22Rv1 (cell line): ENCODE results near the gene PITPNM3.

Source experiments
- ZFX ChIP-seq: fragments of 450-650 bp; IDR thresholded peaks from 2 replicates; pipeline ENCODE4 v1.6.1; 2017; ENCODE audit warnings: antibody characterized with exemption, borderline replicate concordance
- TF ChIP-seq, protein P1 (sequence below): fragments of 450-650 bp; IDR thresholded peaks from 2 replicates; pipeline ENCODE4 v1.5.1; 2017; ENCODE audit warnings: mild to moderate bottlenecking

DNA sequence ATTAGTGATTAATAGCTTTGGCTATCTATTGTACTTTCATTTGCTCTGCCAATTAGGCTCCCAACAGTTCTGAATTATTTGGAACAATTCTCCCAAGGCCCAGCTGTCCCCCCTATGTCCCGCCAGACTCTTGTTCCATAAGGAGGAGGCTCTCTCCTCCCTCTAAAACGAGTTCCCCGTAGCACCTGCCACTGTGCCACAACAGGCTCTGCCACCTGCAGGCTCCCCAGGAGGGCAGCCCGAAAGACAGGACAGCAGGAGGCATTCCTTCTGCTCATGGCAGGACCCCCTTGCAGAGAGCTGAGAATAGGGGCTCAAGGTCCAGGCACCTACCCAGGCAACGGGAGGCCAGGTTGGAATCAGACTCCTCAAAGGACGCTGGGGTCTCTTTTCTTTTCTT, 9.0 kb downstream of the PITPNM3 start:
- TF ChIP-seq, protein P1, sequence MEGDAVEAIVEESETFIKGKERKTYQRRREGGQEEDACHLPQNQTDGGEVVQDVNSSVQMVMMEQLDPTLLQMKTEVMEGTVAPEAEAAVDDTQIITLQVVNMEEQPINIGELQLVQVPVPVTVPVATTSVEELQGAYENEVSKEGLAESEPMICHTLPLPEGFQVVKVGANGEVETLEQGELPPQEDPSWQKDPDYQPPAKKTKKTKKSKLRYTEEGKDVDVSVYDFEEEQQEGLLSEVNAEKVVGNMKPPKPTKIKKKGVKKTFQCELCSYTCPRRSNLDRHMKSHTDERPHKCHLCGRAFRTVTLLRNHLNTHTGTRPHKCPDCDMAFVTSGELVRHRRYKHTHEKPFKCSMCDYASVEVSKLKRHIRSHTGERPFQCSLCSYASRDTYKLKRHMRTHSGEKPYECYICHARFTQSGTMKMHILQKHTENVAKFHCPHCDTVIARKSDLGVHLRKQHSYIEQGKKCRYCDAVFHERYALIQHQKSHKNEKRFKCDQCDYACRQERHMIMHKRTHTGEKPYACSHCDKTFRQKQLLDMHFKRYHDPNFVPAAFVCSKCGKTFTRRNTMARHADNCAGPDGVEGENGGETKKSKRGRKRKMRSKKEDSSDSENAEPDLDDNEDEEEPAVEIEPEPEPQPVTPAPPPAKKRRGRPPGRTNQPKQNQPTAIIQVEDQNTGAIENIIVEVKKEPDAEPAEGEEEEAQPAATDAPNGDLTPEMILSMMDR: no peak
- TF ChIP-seq ZFX: no peak
